A549 (cell line): Measurements from ENCODE around the gene TIMMDC1. TPM values are rescaled to one million over a fixed set of nuclear protein-coding genes. Genes with fewer than 3 reads are reported as not detected.

ENCODE experiments used
- ATAC-seq, 2 experiments: fragments of 200-7000 bp in 1 of 2; fragments of >200 bp in 1 of 2; cut with Nextera tagmentation in 1 of 2; cut with Tn5 transposase in 1 of 2; 3 replicates each; pipeline versions ENCODE4 v1.8.0 to v1.9.1; 2018 to 2020; ENCODE audit warnings: mild to moderate bottlenecking in 1 of 2, moderate library complexity in 1 of 2
- CTCF ChIA-PET: fragments of 300-600 bp; sonication (Branson Sonifier 250); formaldehyde crosslinking; extraction: SDS; loops from one replicate; lab custom pipeline; 2021; ENCODE audit warnings: antibody characterized with exemption, inconsistent platforms; lab: Yijun Ruan, JAX
- POLR2A ChIA-PET: fragments of 350-600 bp; formaldehyde crosslinking; extraction: SDS; loops from one replicate; lab custom pipeline; 2021; ENCODE audit warnings: antibody characterized with exemption, inconsistent platforms; lab: Yijun Ruan, JAX
- DNase-seq, 2 experiments: peaks; one replicate each; pipeline versions ENCODE4 v3.0.0 to v3.0.0-alpha.2; 2011 to 2016; ENCODE audit warnings: low read depth in 1 of 2, low spot score in 1 of 2
- FAIRE-seq: peaks from 2 replicates; lab custom pipeline; 2011; peaks lifted over from hg19 to GRCh38; lab: Jason Lieb, UNC
- H3K27ac ChIP-seq, 2 experiments: fragments of >200 bp; sonication (Bioruptor Twin); formaldehyde crosslinking; 3 replicates each; pipeline ENCODE4 v1.5.1; 2016 to 2017
- H3K4me1 ChIP-seq: fragments of >200 bp; sonication (Bioruptor Twin); formaldehyde crosslinking; 3 replicates; pipeline ENCODE4 v1.6.1; 2016
- H3K4me2 ChIP-seq: fragments of >200 bp; sonication (Bioruptor Twin); formaldehyde crosslinking; 3 replicates; pipeline ENCODE4 v1.6.1; 2016
- H3K4me3 ChIP-seq: fragments of >200 bp; sonication (Bioruptor Twin); formaldehyde crosslinking; 3 replicates; pipeline ENCODE4 v1.5.1; 2016
- H3K9me3 ChIP-seq: fragments of >200 bp; sonication (Bioruptor Twin); formaldehyde crosslinking; 3 replicates; pipeline ENCODE4 v1.6.1; 2016
- CBX2 ChIP-seq: fragments of 200-600 bp; sonication (generic); IDR thresholded peaks from 2 replicates; pipeline ENCODE4 v1.6.1; 2016; ENCODE audit warnings: low read depth, mild to moderate bottlenecking, borderline replicate concordance
- CEBPB ChIP-seq, 2 experiments: fragments of >200 bp in 1 of 2; sonication (Bioruptor Twin) in 1 of 2; formaldehyde crosslinking in 1 of 2; IDR thresholded peaks; 2 replicates each; pipeline ENCODE4 v1.6.1; 2012 to 2016
- EHF ChIP-seq: fragments of 250-450 bp; sonication (Bioruptor Pico); IDR thresholded peaks from 2 replicates; pipeline ENCODE4 v1.5.0; 2020; ENCODE audit warnings: mild to moderate bottlenecking
- EHMT2 ChIP-seq: fragments of 200-600 bp; sonication (generic); IDR thresholded peaks from 2 replicates; pipeline ENCODE4 v1.6.1; 2016; ENCODE audit warnings: antibody characterized with exemption, low read depth, mild to moderate bottlenecking, moderate library complexity
- EP300 ChIP-seq, 2 experiments: fragments of >200 bp; sonication (Bioruptor Twin); formaldehyde crosslinking; IDR thresholded peaks; 2 replicates in 1 of 2; 3 replicates in 1 of 2; pipeline ENCODE4 v1.6.1; 2016 to 2017
- ESRRA ChIP-seq: fragments of 150-350 bp; IDR thresholded peaks from 2 replicates; pipeline ENCODE4 v1.6.1; 2014; ENCODE audit warnings: mild to moderate bottlenecking, low read length, borderline replicate concordance
- FOSB ChIP-seq: fragments of 250-450 bp; sonication (Bioruptor Pico); IDR thresholded peaks from 2 replicates; pipeline ENCODE4 v1.5.0; 2020; ENCODE audit warnings: mild to moderate bottlenecking, moderate library complexity
- HEYL ChIP-seq: fragments of 250-450 bp; sonication (Bioruptor Pico); IDR thresholded peaks from 2 replicates; pipeline ENCODE4 v1.8.0; 2021; ENCODE audit warnings: mild to moderate bottlenecking, moderate library complexity
- KDM1A ChIP-seq: fragments of 200-600 bp; sonication (generic); IDR thresholded peaks from 2 replicates; pipeline ENCODE4 v1.6.1; 2016; ENCODE audit warnings: low read depth, mild to moderate bottlenecking
- KDM5A ChIP-seq: fragments of 200-600 bp; sonication (generic); IDR thresholded peaks from 2 replicates; pipeline ENCODE4 v1.6.1; 2016; ENCODE audit warnings: antibody characterized with exemption, mild to moderate bottlenecking
- MAFK ChIP-seq: fragments of 450-650 bp; IDR thresholded peaks from 2 replicates; pipeline ENCODE4 v1.6.1; 2014; ENCODE audit not compliant: partially characterized antibody
- NPAS2 ChIP-seq: fragments of 250-450 bp; sonication (Bioruptor Pico); IDR thresholded peaks from 2 replicates; pipeline ENCODE4 v1.8.0; 2022; ENCODE audit warnings: mild to moderate bottlenecking, moderate library complexity, borderline replicate concordance
- POLR2A ChIP-seq: IDR thresholded peaks from 2 replicates; pipeline ENCODE4 v1.6.1; 2012; ENCODE audit warnings: mild to moderate bottlenecking, low read length
- SREBF2 ChIP-seq: fragments of 450-650 bp; IDR thresholded peaks from 2 replicates; pipeline ENCODE4 v1.6.1; 2014; ENCODE audit warnings: mild to moderate bottlenecking, moderate library complexity
- ZFP36 ChIP-seq: fragments of 450-650 bp; IDR thresholded peaks from 2 replicates; pipeline ENCODE4 v1.6.1; 2014; ENCODE audit warnings: borderline replicate concordance; ENCODE audit not compliant: partially characterized antibody
- ZNF302 ChIP-seq: fragments of 250-450 bp; sonication (Bioruptor Pico); IDR thresholded peaks from 2 replicates; pipeline ENCODE4 v1.9.0; 2021; ENCODE audit warnings: inconsistent platforms, mild to moderate bottlenecking, moderate library complexity
- ZSCAN20 ChIP-seq: fragments of 250-450 bp; sonication (Bioruptor Pico); IDR thresholded peaks from 2 replicates; pipeline ENCODE4 v1.8.0; 2022; ENCODE audit warnings: mild to moderate bottlenecking, moderate library complexity
- WGBS: methylation state at CpG from one replicate; pipeline ENCODE4 v1.1.6; 2017; ENCODE audit errors: missing lambda C conversion rate; 5-methylcytosine and 5-hydroxymethylcytosine counted together
- polyA plus RNA-seq, 4 experiments: library from polyadenylated mRNA; depleted of rRNA in 3 of 4; stranded (reverse); fragments of >200 nt; fragmentation: RNase III in 1 of 4; extraction: RNeasy Plus Mini Kit Qiagen cat#74134 plus additional on column Dnase treatment in 1 of 4; gene quantifications; 2 replicates in 3 of 4; 3 replicates in 1 of 4; pipeline ENCODE4 v1.2.3, GENCODE V29; 2011 to 2017
- TF ChIP-seq, protein P1 (sequence below): fragments of 150-350 bp; IDR thresholded peaks from 2 replicates; pipeline ENCODE4 v1.6.1; 2014; ENCODE audit warnings: low read depth, mild to moderate bottlenecking, low read length
- TF ChIP-seq, protein P2 (sequence below): fragments of 250-450 bp; sonication (Bioruptor Pico); IDR thresholded peaks from 2 replicates; pipeline ENCODE4 v1.5.0; 2021; ENCODE audit warnings: mild to moderate bottlenecking, moderate library complexity, borderline replicate concordance
- TF ChIP-seq, protein P3 (sequence below): fragments of >200 bp; sonication (Bioruptor Twin); formaldehyde crosslinking; IDR thresholded peaks from 3 replicates; pipeline ENCODE4 v1.5.1; 2016
- TF ChIP-seq, protein P4 (sequence below): fragments of >200 bp; sonication (Bioruptor Twin); formaldehyde crosslinking; IDR thresholded peaks from 3 replicates; pipeline ENCODE4 v1.6.1; 2016

The TIMMDC1 gene
- polyA plus RNA-seq, 2 of the 4 experiments (the other 2 are of a cell fraction), result 90.1 to 135 TPM

DNA sequence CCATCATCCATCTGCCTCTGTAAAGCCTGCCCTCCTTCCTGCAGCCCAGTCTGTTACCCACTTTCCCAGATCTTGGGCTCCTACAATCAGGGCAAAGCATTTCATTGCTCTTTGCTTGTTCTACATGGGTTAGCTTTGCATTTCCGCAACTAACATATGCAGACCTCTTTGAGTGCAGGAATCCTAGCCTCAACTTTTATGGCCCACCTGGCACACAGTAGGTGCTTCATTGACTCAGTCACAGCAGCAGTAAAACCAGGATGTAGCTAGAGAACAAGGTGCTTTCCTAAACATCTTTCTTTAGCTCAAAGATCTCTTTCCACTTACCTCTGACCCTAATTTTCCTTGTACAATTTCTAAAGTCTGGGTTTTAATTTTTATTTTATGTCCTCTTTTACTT, 57.6 kb downstream of the TIMMDC1 start:
- Histone ChIP-seq H3K27ac (no peak overlapping the region), H3K4me1 (0 out of 3 replicates have a peak, but pooled peaks cover 3% of the 10 kb centered on the region), H3K4me3 (no peak overlapping the region), H3K9me3 (no peaks in the 10 kb centered on the region), H3K4me2 (no peak overlapping the region)
- ChIA-PET CTCF (interaction anchor here (0.7 to 1.0 kb wide), 2 partner anchors 65 to 674 kb away, joined by 3 read pairs; no protein-coding TSS in a partner anchor), POLR2A (no interaction called here)
- WGBS, result 50% methylated on average over 1 of the region's 1 CpG
- ATAC-seq (no peak), FAIRE-seq (no peak), DNase-seq (no peak)
- TF ChIP-seq EHF (CRISPR knock-in tag), result no peak
- no peak for TF ChIP-seq CBX2
- no peak for TF ChIP-seq MAFK
- TF ChIP-seq, protein P1, sequence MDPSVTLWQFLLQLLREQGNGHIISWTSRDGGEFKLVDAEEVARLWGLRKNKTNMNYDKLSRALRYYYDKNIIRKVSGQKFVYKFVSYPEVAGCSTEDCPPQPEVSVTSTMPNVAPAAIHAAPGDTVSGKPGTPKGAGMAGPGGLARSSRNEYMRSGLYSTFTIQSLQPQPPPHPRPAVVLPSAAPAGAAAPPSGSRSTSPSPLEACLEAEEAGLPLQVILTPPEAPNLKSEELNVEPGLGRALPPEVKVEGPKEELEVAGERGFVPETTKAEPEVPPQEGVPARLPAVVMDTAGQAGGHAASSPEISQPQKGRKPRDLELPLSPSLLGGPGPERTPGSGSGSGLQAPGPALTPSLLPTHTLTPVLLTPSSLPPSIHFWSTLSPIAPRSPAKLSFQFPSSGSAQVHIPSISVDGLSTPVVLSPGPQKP, result no peak
- TF ChIP-seq, protein P2, sequence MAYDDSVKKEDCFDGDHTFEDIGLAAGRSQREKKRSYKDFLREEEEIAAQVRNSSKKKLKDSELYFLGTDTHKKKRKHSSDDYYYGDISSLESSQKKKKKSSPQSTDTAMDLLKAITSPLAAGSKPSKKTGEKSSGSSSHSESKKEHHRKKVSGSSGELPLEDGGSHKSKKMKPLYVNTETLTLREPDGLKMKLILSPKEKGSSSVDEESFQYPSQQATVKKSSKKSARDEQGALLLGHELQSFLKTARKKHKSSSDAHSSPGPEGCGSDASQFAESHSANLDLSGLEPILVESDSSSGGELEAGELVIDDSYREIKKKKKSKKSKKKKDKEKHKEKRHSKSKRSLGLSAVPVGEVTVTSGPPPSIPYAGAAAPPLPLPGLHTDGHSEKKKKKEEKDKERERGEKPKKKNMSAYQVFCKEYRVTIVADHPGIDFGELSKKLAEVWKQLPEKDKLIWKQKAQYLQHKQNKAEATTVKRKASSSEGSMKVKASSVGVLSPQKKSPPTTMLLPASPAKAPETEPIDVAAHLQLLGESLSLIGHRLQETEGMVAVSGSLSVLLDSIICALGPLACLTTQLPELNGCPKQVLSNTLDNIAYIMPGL (CRISPR knock-in tag), result no peak
- no peak for TF ChIP-seq EHMT2
- no peak for TF ChIP-seq FOSB
- TF ChIP-seq, protein P3, sequence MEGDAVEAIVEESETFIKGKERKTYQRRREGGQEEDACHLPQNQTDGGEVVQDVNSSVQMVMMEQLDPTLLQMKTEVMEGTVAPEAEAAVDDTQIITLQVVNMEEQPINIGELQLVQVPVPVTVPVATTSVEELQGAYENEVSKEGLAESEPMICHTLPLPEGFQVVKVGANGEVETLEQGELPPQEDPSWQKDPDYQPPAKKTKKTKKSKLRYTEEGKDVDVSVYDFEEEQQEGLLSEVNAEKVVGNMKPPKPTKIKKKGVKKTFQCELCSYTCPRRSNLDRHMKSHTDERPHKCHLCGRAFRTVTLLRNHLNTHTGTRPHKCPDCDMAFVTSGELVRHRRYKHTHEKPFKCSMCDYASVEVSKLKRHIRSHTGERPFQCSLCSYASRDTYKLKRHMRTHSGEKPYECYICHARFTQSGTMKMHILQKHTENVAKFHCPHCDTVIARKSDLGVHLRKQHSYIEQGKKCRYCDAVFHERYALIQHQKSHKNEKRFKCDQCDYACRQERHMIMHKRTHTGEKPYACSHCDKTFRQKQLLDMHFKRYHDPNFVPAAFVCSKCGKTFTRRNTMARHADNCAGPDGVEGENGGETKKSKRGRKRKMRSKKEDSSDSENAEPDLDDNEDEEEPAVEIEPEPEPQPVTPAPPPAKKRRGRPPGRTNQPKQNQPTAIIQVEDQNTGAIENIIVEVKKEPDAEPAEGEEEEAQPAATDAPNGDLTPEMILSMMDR, result no peak
- TF ChIP-seq ZFP36, result no peak
- TF ChIP-seq, protein P4, sequence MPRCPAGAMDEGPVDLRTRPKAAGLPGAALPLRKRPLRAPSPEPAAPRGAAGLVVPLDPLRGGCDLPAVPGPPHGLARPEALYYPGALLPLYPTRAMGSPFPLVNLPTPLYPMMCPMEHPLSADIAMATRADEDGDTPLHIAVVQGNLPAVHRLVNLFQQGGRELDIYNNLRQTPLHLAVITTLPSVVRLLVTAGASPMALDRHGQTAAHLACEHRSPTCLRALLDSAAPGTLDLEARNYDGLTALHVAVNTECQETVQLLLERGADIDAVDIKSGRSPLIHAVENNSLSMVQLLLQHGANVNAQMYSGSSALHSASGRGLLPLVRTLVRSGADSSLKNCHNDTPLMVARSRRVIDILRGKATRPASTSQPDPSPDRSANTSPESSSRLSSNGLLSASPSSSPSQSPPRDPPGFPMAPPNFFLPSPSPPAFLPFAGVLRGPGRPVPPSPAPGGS, result no peak
- no peak for TF ChIP-seq NPAS2 (CRISPR knock-in tag)
- TF ChIP-seq KDM5A, result no peak
- TF ChIP-seq KDM1A, result no peak
- TF ChIP-seq SREBF2, result no peak
- TF ChIP-seq POLR2A, result no peak
- TF ChIP-seq CEBPB (IDR thresholded peaks at IDR 0.05), result no peak

DNA sequence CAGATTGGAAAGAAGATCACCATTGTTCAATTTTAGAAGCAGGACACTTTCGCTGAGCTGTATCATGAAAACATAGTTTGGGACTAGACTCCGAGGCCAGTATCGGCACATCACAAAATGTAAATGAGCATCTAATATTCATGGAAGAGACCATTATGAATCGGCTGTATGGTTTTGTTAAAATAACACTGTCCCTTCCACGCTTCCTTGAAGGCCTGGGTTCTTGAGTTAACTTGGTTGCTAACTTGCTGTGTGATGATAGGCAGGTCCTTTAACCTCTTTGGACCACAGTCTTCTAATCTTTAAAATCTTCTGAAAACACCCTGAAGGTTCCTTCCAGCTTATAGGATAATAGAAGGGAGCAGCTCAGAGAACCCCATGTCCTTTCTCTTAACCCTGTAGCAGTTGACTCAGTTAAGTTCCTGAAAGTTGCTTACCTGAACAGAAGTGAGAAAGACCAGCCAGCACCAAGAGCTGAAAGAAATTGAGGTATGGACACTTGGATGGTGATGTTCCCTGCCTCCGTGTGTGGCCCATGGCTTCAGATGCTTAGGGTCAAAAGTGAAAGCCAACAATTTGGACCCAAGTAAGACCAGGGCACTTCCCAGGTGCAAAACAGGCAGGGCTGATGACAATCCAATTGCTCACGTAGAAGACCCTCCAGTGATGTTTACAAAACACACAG, 59.0 kb downstream of the TIMMDC1 start:
- H3K9me3 ChIP-seq, result no peaks in the 10 kb centered on the region
- H3K4me3 ChIP-seq, result no peak overlapping the region
- H3K27ac ChIP-seq, result no peak overlapping the region
- DNase-seq (no peak), ATAC-seq (no peak), FAIRE-seq (no peak)
- H3K4me1 ChIP-seq, result 0 out of 3 replicates have a peak, but pooled peaks cover 3% of the 10 kb centered on the region
- CTCF ChIA-PET, result interaction anchor here (0.5 to 2.8 kb wide), 4 partner anchors 18 to 674 kb away, joined by 3 to 15 read pairs (median 4); no protein-coding TSS in a partner anchor
- 72% methylated on average over 7 of the region's 7 CpGs for WGBS
- POLR2A ChIA-PET, result no interaction called here
- TF ChIP-seq FOSB, result no peak
- TF ChIP-seq EP300 (IDR thresholded peaks at IDR 0.05), result no peak
- TF ChIP-seq HEYL (CRISPR knock-in tag), result no peak
- TF ChIP-seq ZSCAN20 (CRISPR knock-in tag), result no peak
- no peak for TF ChIP-seq ESRRA
- TF ChIP-seq ZNF302 (CRISPR knock-in tag), result no peak
- H3K4me2 ChIP-seq, result no peak overlapping the region
